A673 (cell line): Measurements from ENCODE around the gene RASSF10.

Source experiments
- CTCF ChIP-seq: fragments of 300-800, 200-600 bp; sonication (generic); conservative IDR thresholded peaks from 2 replicates; pipeline ENCODE4 v1.5.1; 2017; ENCODE audit warnings: low read depth, mild to moderate bottlenecking, antibody characterized with exemption, low read length, moderate library complexity, mixed read lengths
- EZH2 ChIP-seq: fragments of 200-600 bp; sonication (generic); IDR thresholded peaks from 2 replicates; pipeline ENCODE4 v1.6.1; 2017; ENCODE audit warnings: borderline replicate concordance, low read depth, mild to moderate bottlenecking, mixed read lengths, antibody characterized with exemption, low read length; ENCODE audit not compliant: poor library complexity, severe bottlenecking

DNA sequence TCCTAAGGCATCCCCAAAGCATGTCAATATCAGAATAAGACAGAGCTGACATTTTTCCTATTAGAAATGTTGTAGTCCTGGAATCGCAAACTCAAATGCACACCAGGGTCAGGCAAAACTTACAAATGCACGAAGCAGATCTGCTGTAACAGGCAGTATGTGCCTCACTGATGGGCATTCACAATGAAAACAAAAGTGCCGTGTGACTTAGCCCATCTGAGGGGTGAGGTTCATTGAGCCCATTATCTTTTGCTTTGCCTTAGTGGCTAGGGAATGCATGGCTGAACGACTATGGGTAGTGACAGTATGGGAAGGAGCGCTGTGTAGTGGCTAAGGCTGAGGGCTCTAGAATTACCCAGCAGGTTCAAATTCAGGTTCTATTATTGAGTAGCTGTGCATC is 43.1 kb upstream of the RASSF10 start:
- TF ChIP-seq CTCF (no peak), EZH2 (no peak)
